Stimulated activated CD8-positive, alpha-beta memory T cell treated with anti-CD3 and anti-CD28 coated beads, Interleukin-7, amount 100 ng/mL, for 4 hours (primary cell): Measurements from ENCODE around the gene YTHDF2.
A peak's percentile ranks its signal among the peaks of the same experiment; 100 is the strongest.
"Not testable (repeated sequence)": the region's sequence is repeated elsewhere in the genome, so short reads cannot be mapped to it uniquely, and the experiment has no call there.

ENCODE experiments used
- DNase-seq, 2 donors: peaks; one replicate each; pipeline ENCODE4 v3.0.0-alpha.2; 2020; ENCODE audit warnings: low read depth in 2 of 2

YTHDF2 gene

DNA sequence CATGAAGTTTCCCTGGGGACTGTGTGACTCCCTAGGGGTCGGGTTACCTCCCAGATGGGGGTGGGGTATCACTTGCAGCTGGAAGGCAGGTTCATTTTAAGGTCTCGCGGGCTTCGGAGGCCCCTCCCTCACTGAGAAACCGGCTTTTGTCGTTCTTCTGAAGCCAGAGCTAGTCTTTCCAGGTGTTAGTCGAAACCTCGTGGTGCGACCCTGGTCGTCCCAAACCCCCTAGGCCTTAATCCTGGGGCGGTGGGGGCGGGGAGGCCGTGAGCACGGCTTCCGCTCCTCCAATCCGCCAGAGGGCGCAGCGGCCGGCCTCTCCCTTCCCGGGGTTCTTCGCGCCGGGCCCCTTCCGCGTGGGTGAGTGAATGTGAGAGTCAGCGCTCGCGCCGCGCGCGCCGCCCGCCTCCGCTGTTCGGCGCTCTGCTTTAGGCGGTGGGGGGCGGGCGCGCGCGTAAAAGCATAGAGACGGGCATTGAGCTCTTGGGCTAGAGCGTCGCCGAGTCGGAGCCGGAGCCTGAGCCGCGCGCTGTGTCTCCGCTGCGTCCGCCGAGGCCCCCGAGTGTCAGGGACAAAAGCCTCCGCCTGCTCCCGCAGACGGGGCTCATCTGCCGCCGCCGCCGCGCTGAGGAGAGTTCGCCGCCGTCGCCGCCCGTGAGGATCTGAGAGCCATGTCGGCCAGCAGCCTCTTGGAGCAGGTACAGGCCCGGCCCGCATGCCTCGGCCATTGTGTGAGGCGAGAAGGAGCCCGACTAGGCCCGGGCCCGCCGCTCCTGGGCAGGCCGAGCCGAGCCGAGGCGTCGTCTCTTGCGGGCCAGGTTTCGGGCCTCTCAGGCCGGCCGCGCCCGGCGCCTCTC, at the start of gene YTHDF2:
Gene YTHDF2 (plus strand): TSS at position 491 of the 857 bp plus-strand sequence. CDS start 181 bp downstream, at position 672.
- peak; percentile 96 to 98 for DNase-seq

DNA sequence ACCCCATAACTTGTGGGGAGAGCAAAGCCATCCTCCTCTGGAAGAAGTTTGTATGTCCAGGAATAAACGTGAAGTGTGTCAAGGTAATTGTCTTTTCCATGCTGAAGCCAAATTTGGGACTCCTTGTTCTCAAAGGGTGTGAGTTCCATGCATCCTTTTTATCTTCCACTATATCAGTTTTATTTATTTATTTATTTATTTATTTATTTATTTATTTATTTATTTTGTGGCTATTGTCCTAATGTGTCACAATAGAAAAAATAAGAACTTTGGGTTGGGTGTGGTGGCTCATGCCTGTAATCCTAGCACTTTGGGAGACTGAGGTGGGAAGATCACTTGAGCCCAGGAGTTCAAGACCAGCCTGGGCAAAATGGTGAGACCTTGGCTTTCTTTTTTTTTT, 45.1 kb upstream of the YTHDF2 start:
- not testable (repeated sequence) for DNase-seq

DNA sequence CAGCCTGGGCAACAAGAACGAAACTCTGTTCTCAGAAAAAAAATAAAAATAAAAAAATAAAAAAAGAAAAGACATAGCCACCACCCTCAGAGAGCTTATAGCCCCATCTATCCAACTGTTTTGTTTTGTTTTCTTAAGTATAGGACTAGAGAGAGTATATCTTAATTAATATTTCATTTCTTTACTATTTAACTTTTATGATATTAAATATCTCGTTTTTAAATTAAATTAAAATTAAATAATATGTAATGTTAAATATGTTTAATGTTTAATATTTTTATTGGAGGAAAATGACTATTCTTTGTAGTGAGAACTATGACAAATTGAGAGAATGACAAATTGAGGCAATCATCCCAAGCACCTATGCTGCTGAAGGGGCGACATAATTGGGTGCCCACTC, 33.1 kb upstream of the YTHDF2 start:
- DNase-seq, result no peak

DNA sequence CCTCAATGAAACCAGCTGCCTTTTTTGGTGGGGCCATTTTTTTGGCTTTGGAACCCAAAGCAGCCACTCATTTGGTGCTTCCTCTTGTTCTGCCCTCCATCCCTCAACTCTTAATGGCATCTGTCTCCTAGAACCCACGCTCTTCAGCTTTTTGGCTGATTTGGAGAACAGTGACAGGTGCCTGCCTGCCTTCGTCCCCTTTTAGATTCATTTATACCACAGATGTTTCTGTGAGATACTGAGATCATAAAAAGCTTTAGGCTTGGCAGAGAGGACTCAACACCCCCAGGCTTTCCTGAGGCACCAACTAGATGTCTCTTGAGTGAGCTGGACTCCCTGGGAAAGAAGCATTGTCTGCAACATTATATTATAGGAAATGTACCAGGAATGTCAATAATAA, 20.4 kb upstream of the YTHDF2 start:
- DNase-seq, result no peak

DNA sequence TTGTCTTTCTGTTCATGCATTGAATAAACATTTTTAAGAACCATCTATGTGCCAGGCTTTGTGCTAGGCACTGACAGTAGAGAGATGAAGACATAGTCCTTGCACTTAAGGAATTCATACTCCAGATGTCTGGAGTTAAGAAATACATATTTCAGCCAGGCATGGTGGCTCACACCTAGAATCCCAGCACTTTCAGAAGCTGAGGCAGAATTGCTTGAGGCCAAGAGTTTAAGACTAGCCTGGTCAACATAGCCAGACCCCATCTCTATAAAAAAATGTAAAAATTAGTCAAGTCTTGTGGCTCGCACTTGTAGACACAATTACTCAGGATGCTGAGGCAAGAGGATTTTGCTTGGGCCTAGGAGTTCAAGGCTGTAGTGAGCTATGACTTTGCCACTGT, 18.6 kb upstream of the YTHDF2 start:
- DNase-seq, result no peak

DNA sequence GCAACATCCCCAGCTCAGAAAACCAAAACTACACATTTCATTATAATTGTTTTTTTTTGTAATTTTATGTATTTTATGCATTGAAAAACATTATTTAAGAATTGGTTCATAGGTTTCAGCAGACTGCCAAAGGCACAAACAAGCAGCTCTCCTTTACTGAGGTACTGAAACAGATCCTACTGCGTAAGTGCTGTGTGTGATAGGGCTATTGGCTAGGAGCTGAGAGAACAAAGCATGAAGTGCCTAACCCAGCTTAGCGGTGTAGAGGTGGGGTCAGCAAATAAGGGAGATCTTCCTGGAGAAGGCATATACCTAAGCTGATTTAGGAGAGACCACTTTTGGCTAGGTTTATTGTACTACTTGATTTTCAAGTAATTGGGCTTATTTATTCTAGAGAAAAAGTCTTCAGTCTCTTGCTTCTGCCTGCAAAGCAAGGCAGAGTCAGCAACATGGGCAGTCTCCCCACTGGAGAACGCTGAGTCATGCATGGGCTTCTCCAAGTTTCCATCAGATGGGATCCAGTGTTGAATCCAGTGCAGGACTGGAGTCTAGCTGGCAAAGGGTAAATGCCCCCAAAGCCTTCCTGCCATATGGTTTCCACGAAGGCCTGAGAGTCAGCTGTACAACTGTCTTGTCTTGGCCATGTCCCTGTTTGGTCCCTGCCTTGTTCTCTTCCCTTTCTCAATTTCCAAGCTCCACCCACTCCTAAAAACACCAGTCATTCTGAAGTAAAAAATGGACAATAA, 18.0 kb upstream of the YTHDF2 start:
- no peak for DNase-seq

DNA sequence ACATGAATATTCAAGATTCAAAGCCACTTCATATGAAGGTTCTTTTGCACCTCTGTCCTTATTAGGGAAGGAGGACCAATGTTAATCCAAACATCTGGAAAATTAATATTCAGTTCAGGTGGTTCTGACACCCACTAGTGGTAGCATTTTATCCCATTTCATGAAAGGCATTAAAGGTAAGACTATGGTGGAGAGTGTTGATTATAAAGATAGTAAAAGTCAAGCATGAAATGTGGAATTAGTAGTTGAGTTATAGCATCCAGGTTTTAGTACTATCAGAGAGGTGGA, 17.5 kb upstream of the YTHDF2 start:
- no peak for DNase-seq

DNA sequence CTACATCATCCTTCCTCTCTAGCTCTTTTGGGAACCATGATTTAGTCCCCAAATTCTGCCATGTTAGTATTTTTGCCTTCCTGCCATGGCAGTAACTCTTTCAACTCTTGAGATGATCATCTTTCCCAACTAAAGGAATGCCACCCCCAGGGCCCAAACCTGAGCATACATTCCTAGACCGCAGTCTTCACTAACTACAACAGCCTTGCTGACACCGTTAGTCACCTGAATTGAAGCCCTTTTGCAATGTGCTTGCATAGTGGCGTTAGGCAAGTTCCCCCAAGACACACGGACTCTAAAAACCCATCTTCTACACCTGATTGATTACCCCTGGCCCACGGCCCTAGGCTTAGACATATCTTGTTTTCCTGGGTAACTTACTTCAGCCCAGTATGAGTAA, 16.4 kb upstream of the YTHDF2 start:
- no peak for DNase-seq

DNA sequence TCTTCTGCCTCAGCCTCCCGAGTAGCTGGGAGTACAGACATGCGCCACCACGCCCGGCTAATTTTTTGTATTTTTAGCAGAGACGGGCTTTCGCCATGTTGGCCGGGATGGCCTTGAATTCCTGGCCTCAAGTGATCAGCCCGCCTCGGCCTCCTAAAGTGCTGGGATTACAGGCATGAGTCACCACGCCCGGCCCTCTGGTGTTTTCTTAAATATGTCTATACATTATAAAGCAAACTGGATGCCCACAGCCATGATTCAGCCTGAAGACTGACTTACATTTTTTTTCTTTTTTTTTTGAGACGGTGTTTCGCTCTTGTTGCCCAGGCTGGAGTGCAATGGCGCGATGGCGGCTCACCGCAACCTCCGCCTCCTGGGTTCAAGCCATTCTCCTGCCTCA, 14.8 kb upstream of the YTHDF2 start:
- not testable (repeated sequence) for DNase-seq

DNA sequence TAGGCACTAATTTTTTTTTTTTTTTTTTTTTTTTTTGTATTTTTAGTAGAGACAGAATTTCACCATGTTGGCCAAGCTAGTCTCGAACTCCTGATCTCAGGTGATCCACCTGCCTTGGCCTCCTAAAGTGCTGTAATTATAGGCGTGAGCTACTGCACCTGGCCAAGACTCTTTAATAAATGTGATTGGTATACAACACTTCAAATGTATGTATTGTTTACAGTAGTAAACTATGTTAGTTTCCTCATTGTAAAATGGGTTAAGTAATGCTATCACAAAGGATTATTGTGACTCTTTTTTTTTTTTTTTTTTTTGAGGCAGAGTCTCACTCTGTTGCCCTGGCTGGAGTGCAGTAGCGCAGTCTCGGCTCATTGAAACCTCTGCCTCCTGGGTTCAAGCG, 11.4 kb upstream of the YTHDF2 start:
- not testable (repeated sequence) for DNase-seq

DNA sequence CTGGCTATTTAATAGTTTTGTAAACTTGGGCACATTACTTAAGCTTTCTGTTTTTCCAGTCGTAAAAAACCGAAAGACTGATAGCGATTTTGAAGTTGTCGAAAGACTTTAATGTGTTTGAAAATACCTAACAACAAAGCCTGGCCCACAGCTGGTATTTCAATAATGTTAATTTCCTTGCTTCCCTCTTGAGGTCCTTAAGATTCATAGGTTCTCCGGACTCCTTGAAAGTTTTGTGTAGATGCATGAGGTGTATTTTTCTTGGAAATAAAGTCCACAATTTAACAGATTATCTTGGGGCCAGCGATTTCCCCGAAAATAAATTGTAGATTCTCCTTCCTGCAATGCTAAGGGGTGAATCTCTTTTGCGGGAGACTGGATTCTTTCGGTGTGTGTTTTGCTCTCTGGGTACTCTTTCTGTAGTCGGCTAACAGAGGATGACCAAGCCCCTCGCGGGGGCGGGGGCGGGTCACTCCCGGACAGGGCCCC, 735 bp upstream of the YTHDF2 start:
- DNase-seq, result no peak

DNA sequence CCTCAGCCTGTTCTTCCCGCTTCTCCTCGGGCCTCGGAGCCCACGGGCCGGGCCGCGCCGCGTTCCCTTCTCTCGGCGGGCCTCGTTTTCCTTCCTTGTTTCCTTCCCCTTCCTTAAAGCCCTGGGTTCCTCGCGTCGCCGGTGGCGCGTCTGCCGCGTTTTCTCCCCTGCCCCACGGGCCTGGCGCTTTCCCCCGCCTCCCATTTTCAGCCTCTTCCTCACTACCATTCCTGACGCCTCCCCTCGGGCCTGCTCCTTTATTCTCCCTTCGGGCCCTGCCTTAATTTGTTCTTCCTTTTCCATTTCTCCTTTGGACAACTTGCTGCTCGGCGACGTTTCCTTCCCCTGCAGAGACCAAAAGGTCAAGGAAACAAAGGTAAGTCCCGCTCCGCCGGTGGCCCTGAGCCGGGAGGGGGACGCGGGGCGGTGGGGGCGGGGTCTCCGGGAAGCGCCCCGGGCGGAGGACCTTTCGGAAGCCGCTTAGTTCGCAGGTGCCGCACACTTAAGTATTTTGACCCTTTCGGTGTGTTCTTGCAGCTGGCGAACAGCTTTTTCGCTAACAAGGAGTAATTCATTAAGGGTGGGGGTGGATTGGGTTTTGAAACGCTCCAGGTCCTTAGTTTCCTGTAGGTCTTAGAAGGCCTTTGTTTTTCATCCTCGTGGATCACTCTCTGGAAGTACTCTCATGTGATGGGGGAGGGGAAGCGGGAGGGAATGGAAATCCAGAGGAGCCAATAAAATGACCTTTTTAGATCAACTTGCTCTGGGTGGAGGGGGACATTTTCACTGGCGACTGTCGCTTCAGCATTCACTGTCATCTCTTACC, 780 bp downstream of the YTHDF2 start:
- DNase-seq, result peak; percentile 8 to 32

DNA sequence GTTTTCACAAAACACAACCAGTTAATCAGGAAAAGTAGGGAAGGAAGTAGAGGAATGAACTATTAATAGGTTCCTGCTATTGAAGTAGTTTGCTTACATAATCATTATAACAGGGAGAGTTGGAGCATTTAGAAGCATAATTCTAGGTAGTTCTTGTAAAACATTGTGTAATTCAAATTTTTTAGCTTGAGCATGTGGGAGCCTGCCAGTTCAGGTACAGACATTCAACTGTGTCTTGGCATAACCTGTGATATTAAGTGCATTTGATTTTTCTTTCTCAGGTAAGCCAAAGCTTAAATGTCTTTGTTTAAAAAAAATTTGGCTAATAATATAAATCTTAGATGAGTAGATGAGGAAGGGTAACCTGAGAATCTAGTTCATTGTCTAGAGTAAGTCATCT, 3.4 kb downstream of the YTHDF2 start:
- DNase-seq, result no peak

DNA sequence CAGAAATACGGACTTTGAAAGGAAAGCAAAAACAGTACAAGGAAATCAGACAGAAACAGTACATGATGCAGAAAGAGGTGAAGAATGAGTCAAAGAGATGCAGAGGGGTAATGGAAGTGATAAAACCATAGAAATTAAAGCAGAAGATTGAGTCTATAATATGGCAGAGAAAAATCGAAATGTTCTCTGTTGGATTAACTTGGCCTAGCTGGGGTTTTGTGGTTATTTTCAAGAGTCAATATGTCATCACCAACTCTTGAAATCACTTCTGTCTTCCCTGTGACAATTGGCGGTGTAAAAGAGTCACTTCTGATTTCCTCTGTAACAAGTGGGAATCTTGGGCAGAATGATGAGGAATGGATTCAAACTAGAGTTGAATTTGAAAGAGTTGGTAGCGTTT, 7.4 kb downstream of the YTHDF2 start:
- no peak for DNase-seq

DNA sequence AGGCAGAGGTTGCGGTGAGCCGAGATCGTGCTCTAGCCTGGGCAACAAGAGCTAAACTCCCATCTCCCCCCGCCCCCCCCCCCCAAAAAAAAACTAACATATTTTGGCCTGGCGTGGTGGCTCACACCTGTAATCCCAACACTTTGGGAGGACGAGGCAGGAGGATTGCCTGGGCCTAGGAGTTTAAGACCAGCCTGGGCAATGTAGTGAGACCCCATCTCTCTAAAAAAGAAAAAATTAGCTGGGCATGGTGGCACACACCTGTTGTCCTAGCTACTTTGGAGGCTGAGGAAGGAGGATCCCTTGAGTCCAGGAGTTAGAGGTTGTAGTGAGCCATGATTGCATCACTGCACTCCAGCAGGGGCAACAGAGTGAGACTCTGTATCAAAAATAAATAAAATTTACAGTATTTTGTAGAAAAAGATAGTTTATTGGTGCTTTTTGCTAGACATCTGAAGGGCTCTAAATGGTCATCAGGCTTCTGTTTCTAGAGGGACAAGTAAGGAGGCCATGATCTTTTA, 9.0 kb downstream of the YTHDF2 start:
- DNase-seq, result no peak

DNA sequence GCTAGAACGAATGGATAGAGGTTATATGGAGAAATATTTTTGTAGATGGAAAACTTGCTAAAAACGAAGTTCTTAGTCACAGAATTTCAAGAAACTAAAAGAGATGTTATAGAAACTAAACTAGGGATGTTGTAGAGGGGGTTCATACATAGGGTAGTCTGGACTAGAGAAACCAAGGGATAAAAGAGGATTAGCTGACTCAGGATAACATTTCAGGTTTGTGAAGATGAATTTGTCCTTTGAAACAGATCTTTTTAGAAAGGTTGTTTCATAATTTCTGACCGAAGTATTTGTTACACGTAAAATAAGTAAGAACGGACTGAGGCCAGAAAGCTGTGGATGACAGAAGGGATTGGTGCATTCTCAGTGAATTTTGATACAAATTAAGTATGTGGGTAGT, 13.6 kb downstream of the YTHDF2 start:
- no peak for DNase-seq

DNA sequence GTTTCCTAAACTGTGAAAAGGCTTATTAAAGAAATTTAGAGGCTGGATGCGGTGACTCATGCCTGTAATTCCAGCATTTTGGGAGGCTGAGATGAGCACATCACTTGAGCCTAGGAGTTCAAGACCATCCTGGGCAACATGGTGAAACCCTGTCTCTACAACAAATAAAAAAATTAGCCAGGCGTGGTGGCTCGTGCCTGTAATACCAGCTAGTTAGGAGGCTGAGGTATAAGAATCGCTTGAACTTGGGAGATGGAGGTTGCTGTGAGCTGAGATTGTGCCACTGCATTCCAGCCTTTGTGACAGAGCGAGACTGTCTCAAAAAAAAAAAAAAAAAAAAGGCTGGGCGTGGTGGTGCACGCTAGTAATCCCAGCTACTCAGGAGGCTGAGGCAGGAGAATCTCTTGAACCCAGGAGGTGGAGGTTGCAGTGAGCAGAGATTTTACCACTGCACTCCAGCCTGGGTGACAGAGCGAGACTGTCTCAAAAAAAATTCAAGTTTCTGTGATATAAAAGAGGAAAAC, 14.1 kb downstream of the YTHDF2 start:
- not testable (repeated sequence) for DNase-seq

DNA sequence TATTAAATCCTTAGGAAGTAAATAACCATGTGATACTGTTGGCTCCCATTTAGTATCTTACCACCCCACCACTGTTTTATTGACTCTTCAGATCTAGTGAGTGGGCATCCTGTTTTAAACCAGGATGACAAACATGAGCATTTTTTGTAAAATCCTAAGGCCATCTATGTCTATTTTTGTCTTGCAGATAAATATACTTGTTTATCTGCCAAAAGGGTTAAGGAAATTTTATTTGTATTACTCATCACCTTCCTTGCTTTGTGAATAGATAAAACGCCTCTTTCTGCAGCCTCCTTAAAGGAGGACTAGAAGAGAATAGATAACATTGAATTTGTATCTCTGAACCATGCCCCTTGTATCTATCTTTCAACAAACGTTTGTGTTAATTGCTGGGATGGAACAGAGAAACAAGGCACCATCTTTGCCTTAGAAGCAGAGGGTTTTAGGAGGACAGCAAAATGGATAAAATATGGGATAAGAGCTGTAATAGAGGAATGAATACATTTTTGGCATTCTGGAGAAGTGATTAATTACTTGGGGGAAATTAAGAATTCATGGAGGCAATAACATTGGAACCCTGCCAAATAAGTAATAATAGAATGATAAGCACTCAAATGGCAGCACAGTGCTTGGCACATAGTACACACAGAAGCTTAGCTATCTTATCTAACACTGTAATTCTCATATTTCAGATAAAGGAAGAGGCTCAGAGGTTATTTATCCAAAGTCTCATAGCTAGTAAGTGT, 14.7 kb downstream of the YTHDF2 start:
- DNase-seq, result no peak

DNA sequence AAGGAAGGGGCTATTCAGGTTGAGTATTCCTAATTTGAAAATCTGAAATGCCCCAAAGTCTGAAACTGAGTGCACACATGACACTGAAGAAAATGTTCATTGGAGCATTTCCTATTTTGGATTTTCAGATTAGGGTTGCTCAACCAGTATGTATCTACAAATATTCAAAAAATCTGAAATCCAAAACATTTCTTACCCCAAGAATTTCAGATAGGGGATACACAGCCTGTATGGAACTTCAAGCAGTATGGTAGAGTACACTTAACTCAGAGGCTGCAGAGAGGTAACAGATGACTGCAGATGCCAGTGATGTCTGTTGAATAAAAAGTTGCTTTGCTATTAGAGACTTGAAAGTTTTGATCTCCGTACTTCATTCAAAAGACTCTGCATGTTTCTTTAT, 19.0 kb downstream of the YTHDF2 start:
- no peak for DNase-seq

DNA sequence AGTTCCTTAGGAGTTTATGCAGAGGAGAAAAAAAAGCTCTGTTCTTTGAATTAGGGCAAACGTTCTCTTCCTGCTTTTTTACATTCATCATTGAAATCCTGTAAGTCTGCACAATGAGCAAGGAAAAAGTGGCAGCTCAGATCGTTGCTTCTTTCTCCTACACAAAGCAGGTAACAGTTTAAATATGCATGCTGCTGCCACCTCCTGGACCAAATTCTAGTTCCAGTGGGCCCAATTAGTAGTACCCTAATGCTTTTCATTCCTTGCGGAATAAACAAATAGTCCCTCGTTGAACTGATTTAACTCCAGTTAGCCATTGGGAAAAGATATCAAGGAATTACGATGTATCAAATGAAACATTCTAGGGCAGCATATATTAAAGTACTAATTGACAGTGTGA, 20.1 kb downstream of the YTHDF2 start:
- DNase-seq, result no peak

DNA sequence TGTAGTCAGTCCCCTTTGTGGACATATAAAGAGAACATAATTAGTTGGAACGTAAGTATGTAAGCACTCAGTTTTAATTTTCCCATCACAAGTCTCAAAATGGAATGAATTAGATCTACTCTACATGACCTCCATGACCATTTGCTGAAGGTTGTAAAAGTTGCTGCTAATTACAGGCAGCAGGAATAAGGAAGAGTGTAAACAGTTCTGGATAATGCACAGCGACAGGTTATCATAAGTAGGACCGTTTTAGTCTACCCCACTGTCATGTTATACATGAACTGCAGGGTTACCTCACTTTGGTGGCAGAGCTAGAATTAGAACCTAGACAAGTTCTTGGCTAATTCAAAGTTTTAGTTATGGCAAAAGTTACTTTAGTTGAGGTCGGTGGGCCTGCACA, 21.7 kb downstream of the YTHDF2 start:
- no peak for DNase-seq
